K562 (cell line): ENCODE data around the gene HTR4. TPM values are rescaled to one million over a fixed set of nuclear protein-coding genes. Genes with fewer than 3 reads are reported as not detected.
A peak's percentile ranks its signal among the peaks of the same experiment; 100 is the strongest.

ENCODE experiments used
- ARID1B ChIP-seq: fragments of 450-650 bp; IDR thresholded peaks from 2 replicates; pipeline ENCODE4 v1.6.1; 2016; ENCODE audit warnings: antibody characterized with exemption, mild to moderate bottlenecking, inconsistent platforms
- ARNT ChIP-seq, 2 experiments: fragments of 450-650 bp; IDR thresholded peaks; 2 replicates each; pipeline ENCODE4 v1.6.1; 2016; ENCODE audit warnings: mild to moderate bottlenecking in 1 of 2
- BHLHE40 ChIP-seq: IDR thresholded peaks from 2 replicates; pipeline ENCODE4 v1.6.1; 2011; ENCODE audit warnings: low read length, improper control_type of control experiment
- CBFA2T3 ChIP-seq: fragments of 450-650 bp; IDR thresholded peaks from 2 replicates; pipeline ENCODE4 v1.6.1; 2017
- CTCF ChIP-seq, 3 experiments: IDR thresholded peaks in 2 of 3; conservative IDR thresholded peaks in 1 of 3; 2 replicates each; pipeline ENCODE4 v1.5.1; 2011 to 2012; ENCODE audit warnings: low read length in 3 of 3, mild to moderate bottlenecking in 3 of 3, control low read depth in 2 of 3, improper control_type of control experiment in 1 of 3, inconsistent platforms in 1 of 3, low read depth in 1 of 3, mixed read lengths in 1 of 3, moderate library complexity in 1 of 3; ENCODE audit not compliant: insufficient read depth in 2 of 3
- CXXC5 ChIP-seq: fragments of 250-450 bp; sonication (Bioruptor Pico); IDR thresholded peaks from 2 replicates; pipeline ENCODE4 v1.8.0; 2022; ENCODE audit warnings: inconsistent platforms, mild to moderate bottlenecking, moderate library complexity
- ETV1 ChIP-seq: fragments of 450-650 bp; conservative IDR thresholded peaks from 2 replicates; pipeline ENCODE4 v1.6.1; 2016; ENCODE audit warnings: missing genetic modification characterization, control low read depth, low read depth, missing compliant biosample characterization
- EZH2 ChIP-seq: IDR thresholded peaks from 2 replicates; pipeline ENCODE4 v1.6.1; 2012; ENCODE audit warnings: low read depth, mild to moderate bottlenecking, inconsistent platforms, low read length, borderline replicate concordance
- FOXK1 ChIP-seq: sonication (generic); formaldehyde crosslinking; IDR thresholded peaks from 2 replicates; pipeline ENCODE4 v1.8.0; 2022; ENCODE audit warnings: missing genetic modification reagents, mild to moderate bottlenecking, borderline replicate concordance
- HDAC2 ChIP-seq: fragments of 450-650 bp; IDR thresholded peaks from 2 replicates; pipeline ENCODE4 v1.6.1; 2016; ENCODE audit warnings: mild to moderate bottlenecking
- HDAC6 ChIP-seq: IDR thresholded peaks from 2 replicates; pipeline ENCODE4 v1.6.1; 2012; ENCODE audit warnings: low read depth, mild to moderate bottlenecking, control low read depth, inconsistent platforms, low read length, moderate library complexity
- MAFF ChIP-seq: IDR thresholded peaks from 2 replicates; pipeline ENCODE4 v1.6.1; 2012; ENCODE audit warnings: low read length, improper control_type of control experiment
- MECOM ChIP-seq: fragments of 250-450 bp; sonication (Bioruptor Pico); IDR thresholded peaks from 2 replicates; pipeline ENCODE4 v1.8.0; 2022; ENCODE audit warnings: inconsistent platforms
- NCOA1 ChIP-seq: fragments of 450-650 bp; IDR thresholded peaks from 2 replicates; pipeline ENCODE4 v1.6.1; 2016; ENCODE audit warnings: low read depth
- NFIC ChIP-seq: fragments of 450-650 bp; IDR thresholded peaks from 2 replicates; pipeline ENCODE4 v1.6.1; 2017; ENCODE audit warnings: mild to moderate bottlenecking, inconsistent platforms
- NR3C1 ChIP-seq: sonication (generic); formaldehyde crosslinking; IDR thresholded peaks from 2 replicates; pipeline ENCODE4 v1.8.1; 2022; ENCODE audit warnings: missing genetic modification reagents
- PHB2 ChIP-seq: fragments of 450-650 bp; IDR thresholded peaks from 2 replicates; pipeline ENCODE4 v1.6.1; 2017; ENCODE audit warnings: low read depth
- PHF20 ChIP-seq: fragments of 450-650 bp; IDR thresholded peaks from 2 replicates; pipeline ENCODE4 v1.6.1; 2018; ENCODE audit not compliant: partially characterized antibody
- PML ChIP-seq: IDR thresholded peaks from 2 replicates; pipeline ENCODE4 v1.6.1; 2012; ENCODE audit warnings: low read length, inconsistent platforms
- PTTG1 ChIP-seq: fragments of 450-650 bp; IDR thresholded peaks from 2 replicates; pipeline ENCODE4 v1.6.1; 2016; ENCODE audit warnings: low read depth, mild to moderate bottlenecking, missing genetic modification characterization, missing compliant biosample characterization
- RBM25 ChIP-seq: fragments of 200-400 bp; formaldehyde crosslinking; IDR thresholded peaks from 2 replicates; pipeline ENCODE4 v1.6.1; 2018; ENCODE audit warnings: low read length, low read depth, moderate library complexity; ENCODE audit not compliant: severe bottlenecking
- SIN3A ChIP-seq, 2 experiments: fragments of 150-350 bp in 1 of 2; IDR thresholded peaks; 2 replicates each; pipeline ENCODE4 v1.6.1; 2011 to 2016; ENCODE audit warnings: borderline replicate concordance in 2 of 2, low read depth in 2 of 2, low read length in 2 of 2, mild to moderate bottlenecking in 2 of 2, moderate library complexity in 2 of 2; ENCODE audit not compliant: control insufficient read depth in 1 of 2
- SIN3B ChIP-seq: fragments of 450-650 bp; IDR thresholded peaks from 2 replicates; pipeline ENCODE4 v1.6.1; 2017; ENCODE audit warnings: low read depth, mild to moderate bottlenecking, moderate library complexity
- SP1 ChIP-seq: sonication (generic); formaldehyde crosslinking; IDR thresholded peaks from 2 replicates; pipeline ENCODE4 v1.8.1; 2022; ENCODE audit warnings: mild to moderate bottlenecking, missing genetic modification reagents
- STAT5B ChIP-seq: fragments of 250-450 bp; sonication (Bioruptor Pico); IDR thresholded peaks from 2 replicates; pipeline ENCODE4 v1.8.0; 2021; ENCODE audit warnings: mild to moderate bottlenecking, inconsistent platforms
- ZFP36 ChIP-seq: fragments of 150-350 bp; IDR thresholded peaks from 2 replicates; pipeline ENCODE4 v1.6.1; 2018; ENCODE audit warnings: low read length, low read depth; ENCODE audit not compliant: partially characterized antibody
- ZNF347 ChIP-seq: fragments of 450-650 bp; formaldehyde crosslinking; IDR thresholded peaks from 2 replicates; pipeline ENCODE4 v1.4.0; 2020; ENCODE audit warnings: low read depth, mild to moderate bottlenecking, moderate library complexity
- ZNF644 ChIP-seq: fragments of 200-800 bp; sonication (Bioruptor generic); IDR thresholded peaks from 2 replicates; pipeline ENCODE4 v1.6.1; 2016; ENCODE audit warnings: low read depth, missing genetic modification characterization, missing compliant biosample characterization
- polyA plus RNA-seq, 8 experiments: library from polyadenylated mRNA; depleted of rRNA in 4 of 8; stranded (reverse) in 5 of 8; unstranded in 3 of 8; fragments of >200 nt; fragmentation: Nextera tagmentation in 2 of 8; fragmentation: Illumina TruSeq in 1 of 8; extraction: Ambion mirVana in 2 of 8; extraction: Trizol in 1 of 8; gene quantifications; 2 replicates each; pipeline versions ENCODE4 v1.2.1 to v1.2.3, GENCODE V29; 2011 to 2014; ENCODE audit warnings: inconsistent platforms in 1 of 8, missing spikeins in 1 of 8
- total RNA-seq, 7 experiments: library from RNA; depleted of rRNA in 6 of 7; stranded (reverse); fragments of >200 nt in 6 of 7; fragmentation: Illumina TruSeq in 2 of 7; extraction: Trizol in 2 of 7; gene quantifications; 2 replicates each; pipeline versions ENCODE4 v1.2.1 to v1.2.3, GENCODE V29; 2011 to 2021; ENCODE audit warnings: low replicate concordance in 1 of 7
- TF ChIP-seq, protein P1 (sequence below): IDR thresholded peaks from 2 replicates; pipeline ENCODE4 v1.6.1; 2016; ENCODE audit warnings: missing genetic modification characterization, missing compliant biosample characterization

The HTR4 gene
- total and polyA plus RNA-seq, 9 of the 15 experiments (the other 6 are each of a cell fraction or from before 2014, with no cell fraction given), result 0.13 TPM; not detected in 8

DNA sequence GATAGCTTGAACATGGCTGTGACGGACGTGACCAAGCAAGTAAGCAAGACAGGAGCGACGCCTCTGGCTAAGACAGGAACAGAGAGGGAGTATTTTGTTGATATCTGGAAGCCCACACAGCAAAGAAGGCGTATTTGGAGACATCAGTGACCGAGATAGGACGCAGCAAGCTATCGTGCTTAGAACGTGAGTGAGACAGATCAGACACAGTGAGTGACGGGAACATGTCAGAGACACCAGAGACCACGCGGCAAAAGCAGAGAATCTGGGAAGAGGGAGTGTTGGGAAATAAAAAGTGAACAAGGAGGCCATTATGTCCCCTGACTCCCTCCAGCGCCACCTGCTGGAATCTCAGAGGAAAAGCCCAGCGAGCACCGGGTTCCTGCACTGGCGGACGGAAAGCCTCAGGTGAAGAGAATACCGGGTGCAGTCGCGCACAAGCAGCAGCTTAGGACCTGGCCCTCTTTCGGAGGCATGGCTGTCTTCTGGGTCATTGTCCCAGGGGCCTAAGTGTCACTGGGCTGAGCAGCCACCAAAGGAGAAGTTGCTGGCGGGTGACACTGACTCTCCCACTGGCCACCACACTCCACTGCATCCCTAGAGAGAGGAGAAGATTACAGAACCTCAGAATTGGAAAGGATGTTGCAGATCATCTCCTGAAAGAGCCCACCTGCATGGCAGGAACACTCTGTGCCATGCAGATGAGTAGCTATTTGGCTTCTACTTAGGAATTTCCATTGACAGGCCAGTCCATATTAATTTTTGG lies 171.4 kb downstream of the HTR4 start (continued):
- TF ChIP-seq SIN3A (IDR thresholded peaks at IDR 0.05; ENCODE audit: borderline replicate concordance in 2 of 2, control insufficient read depth in 1 of 2, low read depth in 2 of 2, low read length in 2 of 2), result no peak
- TF ChIP-seq MECOM (CRISPR knock-in tag), result peak; percentile 50; the same call in 1 of the 2 replicates
- no peak for TF ChIP-seq ETV1 (tag)
- no peak for TF ChIP-seq ZNF347
- TF ChIP-seq STAT5B (CRISPR knock-in tag), result no peak
- peak; percentile 78 to 94 (median 85) for TF ChIP-seq CTCF (IDR thresholded peaks at IDR 0.05 in 2 of 3, conservative IDR thresholded peaks at IDR 0.05 in 1 of 3; ENCODE audit: insufficient read depth in 2 of 3, low read depth in 1 of 3, low read length in 3 of 3)
- TF ChIP-seq NFIC, result no peak
- TF ChIP-seq RBM25, result peak; percentile 73
- TF ChIP-seq HDAC6, result no peak
- TF ChIP-seq SIN3B, result no peak
- peak; percentile 55 to 76; a peak in 1 of 4 replicates for TF ChIP-seq ARNT (IDR thresholded peaks at IDR 0.05)
- no peak for TF ChIP-seq PML
- no peak for TF ChIP-seq ZNF644 (tag)
- no peak for TF ChIP-seq FOXK1 (CRISPR knock-in tag)
- TF ChIP-seq HDAC2, result peak; percentile 80; the same call in 1 of the 2 replicates
- no peak for TF ChIP-seq PTTG1 (tag)
- 0 out of 2 replicates have a peak, but pooled peaks have one; percentile 11 for TF ChIP-seq CXXC5
- no peak for TF ChIP-seq PHB2
- TF ChIP-seq ARID1B, result peak; percentile 36; the same call in 1 of the 2 replicates
- TF ChIP-seq EZH2, result no peak
- TF ChIP-seq, protein P1, sequence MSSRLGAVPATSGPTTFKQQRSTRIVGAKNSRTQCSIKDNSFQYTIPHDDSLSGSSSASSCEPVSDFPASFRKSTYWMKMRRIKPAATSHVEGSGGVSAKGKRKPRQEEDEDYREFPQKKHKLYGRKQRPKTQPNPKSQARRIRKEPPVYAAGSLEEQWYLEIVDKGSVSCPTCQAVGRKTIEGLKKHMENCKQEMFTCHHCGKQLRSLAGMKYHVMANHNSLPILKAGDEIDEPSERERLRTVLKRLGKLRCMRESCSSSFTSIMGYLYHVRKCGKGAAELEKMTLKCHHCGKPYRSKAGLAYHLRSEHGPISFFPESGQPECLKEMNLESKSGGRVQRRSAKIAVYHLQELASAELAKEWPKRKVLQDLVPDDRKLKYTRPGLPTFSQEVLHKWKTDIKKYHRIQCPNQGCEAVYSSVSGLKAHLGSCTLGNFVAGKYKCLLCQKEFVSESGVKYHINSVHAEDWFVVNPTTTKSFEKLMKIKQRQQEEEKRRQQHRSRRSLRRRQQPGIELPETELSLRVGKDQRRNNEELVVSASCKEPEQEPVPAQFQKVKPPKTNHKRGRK, result no peak
- no peak for TF ChIP-seq MAFF
- TF ChIP-seq PHF20, result peak; percentile 45
- TF ChIP-seq NCOA1, result no peak
- TF ChIP-seq ZFP36, result peak; percentile 63
- 0 out of 2 replicates have a peak, but pooled peaks have one; percentile 22 for TF ChIP-seq CBFA2T3
- TF ChIP-seq SP1 (CRISPR knock-in tag), result no peak
- no peak for TF ChIP-seq BHLHE40
- no peak for TF ChIP-seq NR3C1 (CRISPR knock-in tag)
